ENCODE data around the gene NIP7. TPM values are rescaled to one million over a fixed set of nuclear protein-coding genes. Genes with fewer than 3 reads are reported as not detected.

NIP7 gene
- total and polyA plus RNA-seq, 2 of the 8 experiments (the other 6 are each of a cell fraction or from before 2014, with no cell fraction given) = 14.5 to 52.2 TPM

DNA sequence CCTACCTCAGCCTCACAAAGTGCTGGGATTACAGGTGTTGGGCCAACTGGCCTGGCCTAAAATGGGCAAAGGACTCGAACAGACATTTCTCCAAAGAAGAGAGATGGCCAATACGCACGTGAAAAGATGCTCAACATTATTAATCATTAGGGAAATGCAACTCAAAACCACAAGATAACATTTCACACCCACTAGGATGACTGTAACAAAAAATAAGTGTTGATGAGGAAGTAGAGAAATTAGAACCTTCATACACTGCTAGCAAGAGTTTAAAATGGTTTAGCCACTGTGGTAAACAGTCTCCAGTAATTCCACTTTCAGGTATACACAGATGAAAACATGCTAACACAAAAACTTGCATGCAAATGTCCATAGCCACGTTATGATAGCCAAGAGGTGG, 6.4 kb downstream of the NIP7 start:
- Histone ChIP-seq H3K18ac (ENCODE audit: extremely low read depth, low read length) (no peak overlapping the region), H3K14ac (ENCODE audit: insufficient read length) (no peak overlapping the region), H3K9me3 (ENCODE audit: insufficient read depth in 2 of 2, low read depth in 1 of 2, low read length in 1 of 2) (no peaks in the 10 kb centered on the region), H3K23me2 (ENCODE audit: low read depth, low read length) (no peaks in the 10 kb centered on the region), H4K8ac (ENCODE audit: extremely low read depth, insufficient read depth, low read length) (no peak overlapping the region), H2AK5ac (ENCODE audit: low read depth, low read length) (no peak overlapping the region), H3K9ac (replicated peaks in 1 of 4; ENCODE audit: extremely low read depth in 1 of 4, low read depth in 3 of 4, low read length in 3 of 4) (no peak overlapping the region), H4K5ac (ENCODE audit: insufficient read length, low read depth, low read length) (no peak overlapping the region), H2BK20ac (ENCODE audit: low read length) (no peak overlapping the region), H4K91ac (replicated peaks; ENCODE audit: insufficient read length, low read length) (no peak overlapping the region), H3K79me2 (ENCODE audit: control insufficient read depth in 1 of 2, insufficient read depth in 2 of 2, low read length in 2 of 2) (peaks cover 2 to 12% of the 10 kb centered on the region in 2 experiments; a peak in 3 of 4 replicates), H3K4me3 (ENCODE audit: extremely low read depth in 1 of 4, insufficient read depth in 2 of 4, low read depth in 3 of 4, low read length in 4 of 4) (no peak overlapping the region), H2BK15ac (ENCODE audit: low read length) (no peak overlapping the region), H2AFZ (ENCODE audit: low read length) (no peak overlapping the region), H3K79me1 (ENCODE audit: low read depth, low read length) (no peaks in the 10 kb centered on the region), H4K20me1 (replicated peaks in 1 of 2; ENCODE audit: control insufficient read depth in 1 of 2, insufficient read depth in 2 of 2, low read length in 2 of 2) (no peaks in the 10 kb centered on the region), H3K56ac (replicated peaks; ENCODE audit: insufficient read length, low read depth, low read length) (no peak overlapping the region), H3K23ac (ENCODE audit: insufficient read length) (no peak overlapping the region), H3K4me2 (ENCODE audit: insufficient read depth in 1 of 2, low read depth in 2 of 2, low read length in 2 of 2) (no peak overlapping the region), H3K4ac (replicated peaks; ENCODE audit: insufficient read length, low read depth, low read length) (no peak overlapping the region), H3K27me3 (replicated peaks in 1 of 4; ENCODE audit: control insufficient read depth in 3 of 4, extremely low read depth in 1 of 4, insufficient read depth in 3 of 4, low read length in 3 of 4) (no peaks in the 10 kb centered on the region), H2BK5ac (ENCODE audit: low read depth, low read length) (no peak overlapping the region), H3K36me3 (ENCODE audit: control insufficient read depth in 2 of 4, insufficient read depth in 4 of 4, low read length in 3 of 4) (peaks cover 13 to 34% (median 15%) of the 10 kb centered on the region in 4 experiments), H3K27ac (ENCODE audit: low read depth, low read length) (no peak overlapping the region), H2BK12ac (ENCODE audit: low read depth, low read length) (no peak overlapping the region), H3K4me1 (replicated peaks in 1 of 4; ENCODE audit: control insufficient read depth in 3 of 4, insufficient read depth in 4 of 4, low read length in 3 of 4) (no peaks in the 10 kb centered on the region), H2BK120ac (replicated peaks; ENCODE audit: low read depth, low read length) (no peak overlapping the region)
- 91% methylated on average over 4 of the region's 4 CpGs; no CpG with 5 or more reads in 1 of the 2 experiments for WGBS, 2 experiments (ENCODE audit: extremely low coverage in 1 of 2, insufficient coverage in 1 of 2, insufficient read length in 1 of 2, insufficient replicate concordance in 2 of 2, low coverage in 1 of 2, low lambda C conversion rate in 2 of 2, missing lambda C conversion rate in 1 of 2)
- POLR2A ChIA-PET (ENCODE audit: partially characterized antibody) = interaction anchor here (0.6 to 29.8 kb wide), 3 partner anchors 12 to 31 kb away, joined by 3 to 497 read pairs (median 3); partner anchors contain the start of genes PDF and VPS4A
- FAIRE-seq (no peak), DNase-seq (ENCODE audit: low read depth in 1 of 2, low spot score in 2 of 2) (no peak)
- CTCF ChIA-PET (ENCODE audit: partially characterized antibody) = no interaction called here
- TF ChIP-seq, protein P1, sequence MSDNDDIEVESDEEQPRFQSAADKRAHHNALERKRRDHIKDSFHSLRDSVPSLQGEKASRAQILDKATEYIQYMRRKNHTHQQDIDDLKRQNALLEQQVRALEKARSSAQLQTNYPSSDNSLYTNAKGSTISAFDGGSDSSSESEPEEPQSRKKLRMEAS (IDR thresholded peaks at IDR 0.05) = no peak
- TF ChIP-seq RAD21 (IDR thresholded peaks at IDR 0.05 in 1 of 2, conservative IDR thresholded peaks at IDR 0.05 in 1 of 2; ENCODE audit: low read depth in 2 of 2, low read length in 2 of 2) (no peak), HDAC2 (IDR thresholded peaks at IDR 0.05; ENCODE audit: borderline replicate concordance in 1 of 2, low read depth in 2 of 2, low read length in 2 of 2) (no peak), TAF1 (IDR thresholded peaks at IDR 0.05; ENCODE audit: low read depth, low read length) (no peak), POU5F1 (IDR thresholded peaks at IDR 0.05; ENCODE audit: low read depth, low read length) (no peak), FOSL1 (IDR thresholded peaks at IDR 0.05; ENCODE audit: insufficient read depth, low read depth, low read length) (no peak), SIX5 (IDR thresholded peaks at IDR 0.05; ENCODE audit: low read depth, low read length) (no peak), TEAD4 (IDR thresholded peaks at IDR 0.05; ENCODE audit: low read depth, low read length) (no peak), CTBP2 (IDR thresholded peaks at IDR 0.05; ENCODE audit: borderline replicate concordance, insufficient read depth, insufficient read length, low read length) (no peak)
